GM21381 (cell line): Measurements from ENCODE around the gene ACKR2.
"Not testable (repeated sequence)": the region's sequence is repeated elsewhere in the genome, so short reads cannot be mapped to it uniquely, and the experiment has no call there.

ENCODE experiments used
- ATAC-seq: cut with Tn5 transposase; IDR thresholded peaks from one replicate; pipeline ENCODE4 v1.9.1; 2021; ENCODE audit warnings: mild to moderate bottlenecking, moderate library complexity; ENCODE audit not compliant: unreplicated experiment

The ACKR2 gene

GRCh38 chr3:42883251-42883930 lies 74.1 kb downstream of the ACKR2 start:
- ATAC-seq: not testable (repeated sequence)

GRCh38 chr3:42884324-42884723 lies 75.1 kb downstream of the ACKR2 start:
- ATAC-seq: no peak

DNA sequence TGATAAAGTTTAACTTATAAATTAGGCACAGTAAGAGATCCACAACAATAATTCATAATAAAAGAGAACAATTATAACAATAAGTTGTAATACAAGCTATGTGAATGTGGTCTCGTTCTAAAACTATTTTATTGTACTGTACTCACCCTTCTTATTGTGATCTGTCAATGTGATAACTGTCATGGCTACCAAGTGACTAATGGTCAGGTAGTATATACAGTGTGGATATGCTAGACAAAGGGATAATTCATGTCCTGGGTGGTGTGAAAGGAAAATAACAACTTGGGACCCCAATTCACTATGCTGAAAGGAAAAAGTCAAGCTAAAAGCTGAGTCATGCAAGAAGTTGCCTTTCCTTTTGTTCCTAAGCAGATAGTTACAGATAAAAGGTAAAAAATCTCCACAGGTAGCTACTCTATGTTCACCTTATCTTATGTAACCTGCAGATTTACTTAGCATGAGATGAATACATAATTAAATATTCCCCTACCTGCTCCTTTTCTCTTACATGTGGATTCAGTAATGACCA lies 77.1 kb downstream of the ACKR2 start:
- ATAC-seq: no peak

DNA sequence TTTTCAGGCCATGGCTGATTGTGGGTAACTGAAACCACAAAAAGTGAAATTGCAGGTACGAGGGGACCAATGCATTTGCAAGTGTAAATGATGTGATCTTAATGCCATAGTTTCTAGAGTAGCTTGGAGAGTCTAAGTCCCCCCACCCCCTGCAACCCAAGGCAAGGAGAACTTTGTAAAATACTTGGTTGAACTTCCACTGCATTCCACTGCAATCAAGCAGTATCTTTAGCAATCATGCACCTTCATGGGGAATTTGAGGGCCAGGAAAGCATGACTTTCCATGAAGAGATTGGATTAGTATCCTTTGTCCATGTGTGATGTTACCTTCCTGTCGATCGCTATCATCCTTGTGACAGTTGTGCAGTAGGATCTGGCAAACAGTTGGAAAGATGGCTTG lies 77.8 kb downstream of the ACKR2 start:
- no peak for ATAC-seq

- ATAC-seq: no peak
Measured at GRCh38 chr3:42891042-42891441, 81.8 kb downstream of the ACKR2 start.

- no peak for ATAC-seq
Measured at GRCh38 chr3:42892169-42892568, 82.9 kb downstream of the ACKR2 start.

- ATAC-seq: no peak
Measured at GRCh38 chr3:42892807-42893206, 83.6 kb downstream of the ACKR2 start.

GRCh38 chr3:42894698-42895579 lies 85.7 kb downstream of the ACKR2 start:
- no peak for ATAC-seq

GRCh38 chr3:42895580-42895868 lies 86.3 kb downstream of the ACKR2 start:
- no peak for ATAC-seq

DNA sequence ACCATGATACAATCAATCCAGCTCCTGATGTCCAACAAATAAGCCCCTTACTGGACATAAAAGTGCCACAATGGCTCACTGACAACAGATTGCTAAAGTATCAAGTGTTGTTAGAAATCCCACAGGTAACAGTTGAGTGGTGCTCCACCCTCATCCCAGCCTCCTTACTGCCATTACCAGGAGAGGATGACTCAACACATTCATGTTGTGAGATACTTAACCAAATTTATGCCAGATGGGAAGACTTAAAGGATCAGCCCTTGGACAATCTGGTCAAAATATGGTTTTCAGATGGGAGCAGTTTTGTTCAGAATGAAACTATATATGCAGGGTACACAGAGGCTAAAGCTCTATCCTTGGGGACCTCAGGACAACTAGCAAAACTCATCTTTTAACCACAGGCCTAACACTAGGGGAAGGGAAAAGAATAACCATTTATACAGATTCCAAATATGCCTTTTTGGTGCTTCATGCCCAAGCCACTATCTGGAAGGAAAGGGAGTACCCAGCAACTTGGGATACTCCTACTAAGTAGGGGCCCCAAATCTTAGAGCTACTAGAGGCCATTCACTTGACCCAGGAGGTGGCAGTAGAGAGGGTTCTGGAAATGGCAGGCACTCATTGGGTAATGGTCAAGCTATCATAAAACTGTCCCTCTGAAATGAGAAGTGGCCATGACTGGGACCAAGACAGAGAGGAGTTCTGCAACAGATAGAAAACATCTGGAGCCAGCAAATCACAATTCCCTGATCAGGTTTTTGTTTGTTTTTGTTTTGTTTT lies 89.8 kb downstream of the ACKR2 start:
- ATAC-seq: no peak

DNA sequence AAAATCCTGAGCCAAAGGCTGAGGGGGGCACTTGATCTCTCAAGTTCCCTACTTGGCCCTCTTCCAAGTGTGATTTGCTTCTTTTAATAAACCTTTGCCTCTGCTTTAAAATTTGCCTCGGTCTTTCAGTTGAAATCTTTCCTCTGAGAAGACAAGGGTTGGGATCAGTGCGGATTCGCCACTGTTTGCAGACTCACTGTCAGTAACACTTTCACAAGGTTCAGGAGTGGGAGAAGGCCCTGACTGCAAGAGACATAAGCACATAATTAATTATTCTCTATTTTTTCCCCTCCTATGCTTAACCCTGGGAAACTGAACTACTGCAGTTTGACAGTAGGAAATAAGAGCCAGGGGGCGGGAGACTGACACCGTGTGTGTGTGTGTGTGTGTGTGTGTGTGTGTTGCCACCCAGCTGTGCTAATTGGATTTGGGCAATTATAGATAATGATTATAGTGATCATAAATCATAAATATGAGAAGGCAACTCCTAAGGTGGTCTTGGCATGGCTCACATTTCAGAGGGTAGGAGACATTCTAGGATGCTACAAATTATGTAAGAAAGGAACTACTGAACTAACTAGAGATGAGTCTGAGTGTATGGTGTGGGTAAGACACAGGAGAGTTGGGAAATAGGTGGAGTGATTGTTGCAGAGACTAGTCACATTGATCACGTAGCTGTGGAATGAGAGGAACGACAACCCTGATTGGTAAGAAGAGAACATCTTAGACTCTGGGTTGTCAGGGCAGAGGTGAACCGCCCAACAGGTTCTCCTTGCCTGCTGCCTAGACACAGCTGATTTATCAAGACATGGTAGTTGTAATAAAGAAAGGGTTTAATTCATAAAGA lies 91.2 kb downstream of the ACKR2 start:
- no peak for ATAC-seq

GRCh38 chr3:42901073-42901415 lies 91.8 kb downstream of the ACKR2 start:
- ATAC-seq: no peak

DNA sequence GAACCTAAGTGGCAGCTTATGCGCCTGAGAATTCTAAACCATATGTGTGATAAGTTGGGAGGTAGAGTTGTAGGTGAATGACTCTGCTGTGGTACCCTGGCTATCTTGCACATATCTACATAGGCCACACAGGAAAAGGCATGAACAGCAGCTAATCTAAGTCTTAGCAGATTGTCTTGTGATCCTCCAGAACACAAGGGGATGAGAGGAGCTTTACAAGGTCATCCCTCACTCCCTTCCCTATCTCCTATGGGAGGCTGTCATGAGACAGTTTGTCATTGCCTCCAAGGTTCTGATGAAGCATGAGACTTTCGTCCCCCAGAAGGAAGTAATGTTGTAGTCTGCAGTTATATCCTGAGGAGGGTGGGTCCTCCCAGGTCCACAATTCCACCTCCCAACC lies 93.0 kb downstream of the ACKR2 start:
- ATAC-seq: no peak

DNA sequence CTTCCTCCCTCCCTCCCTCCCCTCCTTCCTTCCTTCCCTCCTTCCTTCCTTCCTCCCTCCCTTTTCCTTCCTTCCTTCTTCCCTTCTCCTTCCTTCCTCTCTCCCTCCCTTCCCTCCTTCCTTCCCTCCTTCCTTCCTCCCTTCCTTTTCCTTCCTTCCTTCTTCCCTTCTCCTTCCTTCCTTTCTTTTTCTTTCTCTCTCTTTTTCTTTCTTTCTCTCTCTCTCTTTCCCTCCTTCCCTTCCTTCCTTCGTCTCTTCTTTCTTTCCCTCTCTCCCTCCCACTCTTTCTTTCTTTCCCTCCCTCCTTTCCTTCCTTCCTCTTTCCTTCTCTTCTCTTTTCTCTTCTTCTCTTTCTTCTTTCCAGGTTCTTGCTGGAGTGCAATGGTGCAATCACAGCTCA lies 94.8 kb downstream of the ACKR2 start:
- no peak for ATAC-seq

DNA sequence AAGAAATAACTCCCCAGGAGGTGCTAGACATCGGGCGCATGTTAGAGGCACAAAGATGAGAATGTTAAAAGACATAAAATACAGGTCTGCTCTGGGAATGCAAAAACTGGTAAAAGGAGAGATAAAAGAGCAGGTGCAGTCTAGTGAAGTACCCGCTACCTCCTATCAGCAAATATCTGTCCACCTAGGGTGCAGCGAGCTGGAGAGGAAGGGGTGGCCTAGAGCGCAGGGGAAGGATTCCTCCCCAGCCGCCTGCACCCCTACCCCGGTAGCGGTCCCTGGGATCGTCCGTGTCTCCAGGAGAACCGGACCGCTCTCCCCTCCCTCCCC lies 96.5 kb downstream of the ACKR2 start:
- no peak for ATAC-seq

- no peak for ATAC-seq
Measured at GRCh38 chr3:42906070-42906847, 97.0 kb downstream of the ACKR2 start, which contains the start of gene ZNF662. ZNF662 (plus strand) TSS chr3:42906142; CDS start chr3:42908115, 1,973 bp downstream.

GRCh38 chr3:42906848-42907183 lies 97.6 kb downstream of the ACKR2 start:
- ATAC-seq: no peak

- ATAC-seq: no peak
Measured at GRCh38 chr3:42908675-42909074, 99.4 kb downstream of the ACKR2 start.

- no peak for ATAC-seq
Measured at GRCh38 chr3:42911551-42911950, 102.3 kb downstream of the ACKR2 start.
